Medulla oblongata (tissue), 1 donor: Measurements from ENCODE around the gene CDHR2.
A peak's percentile ranks its signal among the peaks of the same experiment; 100 is the strongest.
"Not testable (repeated sequence)": the region's sequence is repeated elsewhere in the genome, so short reads cannot be mapped to it uniquely, and the experiment has no call there.

Source experiments
- DNase-seq: peaks from one replicate; pipeline ENCODE4 v3.0.0-alpha.2; 2015; ENCODE audit errors: extremely low spot score

CDHR2 gene

DNA sequence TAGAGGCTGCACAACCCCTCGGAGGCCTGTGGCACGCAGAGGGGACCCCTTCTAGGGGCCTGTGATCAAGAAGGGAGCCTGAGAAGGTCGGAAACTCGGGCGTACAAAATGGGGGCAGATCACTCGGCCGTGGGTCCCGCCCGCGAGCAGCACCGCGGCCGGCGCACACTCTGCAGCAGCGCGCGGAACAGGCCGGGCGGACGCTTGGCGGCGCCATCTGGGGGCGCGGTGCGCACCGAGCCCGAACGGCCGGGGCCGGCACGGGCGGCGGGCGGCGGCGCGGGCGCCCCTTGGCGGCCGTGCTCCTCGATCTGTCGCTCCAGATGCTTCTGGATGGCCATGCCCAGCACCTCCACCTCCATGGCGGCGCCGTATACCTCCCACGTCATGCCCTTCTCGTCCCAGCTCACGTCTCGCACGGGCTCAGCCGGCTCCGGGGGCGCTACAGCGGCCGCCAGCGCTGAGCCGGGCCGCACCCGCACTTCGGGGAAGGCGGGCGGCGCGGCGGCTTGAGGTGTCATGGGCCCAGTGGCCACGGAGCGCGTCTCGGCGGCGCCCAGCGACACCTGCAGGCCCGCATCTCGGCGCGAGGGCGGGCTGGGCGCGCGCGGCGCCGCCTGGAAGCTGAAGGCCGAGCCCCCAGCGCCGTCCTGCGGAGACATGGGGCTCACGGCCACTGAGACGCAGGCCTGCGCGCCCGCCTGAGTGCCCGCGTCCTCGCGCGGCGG lies 47.7 kb downstream of the CDHR2 start:
- DNase-seq, result no peak

DNA sequence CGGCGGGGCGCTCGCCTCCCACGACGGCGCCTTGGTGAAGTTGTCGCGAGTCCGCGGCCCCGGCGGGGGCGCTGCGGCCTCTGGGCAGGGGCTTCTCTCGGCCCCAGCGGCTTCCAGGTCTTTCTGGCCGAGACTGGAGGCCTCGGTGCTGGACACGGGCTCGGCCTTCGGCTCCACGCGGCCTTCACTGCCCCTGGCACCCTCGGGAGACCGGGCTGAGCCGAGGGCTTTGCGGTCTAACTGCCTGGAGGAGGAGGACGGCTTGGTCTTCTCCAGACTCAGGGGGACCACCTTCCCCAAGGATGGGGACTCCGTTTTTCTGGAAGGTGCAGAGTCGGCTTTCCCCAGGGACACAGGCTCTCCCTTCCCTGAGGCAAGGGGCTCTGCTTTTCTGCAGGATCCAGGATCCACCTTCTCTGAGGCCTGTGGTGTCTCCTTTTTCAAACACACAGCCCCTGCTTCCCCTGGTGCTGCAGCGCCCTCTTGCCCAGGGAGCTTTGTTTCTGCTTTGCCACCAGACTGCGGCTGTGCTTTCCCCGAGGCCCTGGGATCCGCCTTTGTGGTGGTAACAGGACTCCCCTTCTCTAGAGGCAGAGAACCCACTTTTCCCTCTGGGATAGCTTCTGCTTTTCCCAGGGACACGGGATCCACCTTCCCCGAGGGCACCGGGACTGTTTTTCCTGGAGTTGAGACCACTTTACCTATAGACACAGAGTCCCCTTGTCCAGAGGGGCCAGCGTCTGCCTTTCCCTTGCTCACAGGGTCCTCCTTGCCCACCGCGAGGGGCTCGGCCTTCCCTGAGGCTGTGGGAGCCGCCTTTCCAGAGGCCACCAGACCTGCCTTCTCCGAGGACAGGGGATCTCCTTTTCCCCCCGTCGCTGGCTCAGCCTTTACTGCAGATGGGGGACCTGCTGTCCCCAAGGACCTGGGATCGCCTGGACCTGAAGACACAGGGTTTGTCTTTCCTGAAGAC lies 48.6 kb downstream of the CDHR2 start:
- no peak for DNase-seq

DNA sequence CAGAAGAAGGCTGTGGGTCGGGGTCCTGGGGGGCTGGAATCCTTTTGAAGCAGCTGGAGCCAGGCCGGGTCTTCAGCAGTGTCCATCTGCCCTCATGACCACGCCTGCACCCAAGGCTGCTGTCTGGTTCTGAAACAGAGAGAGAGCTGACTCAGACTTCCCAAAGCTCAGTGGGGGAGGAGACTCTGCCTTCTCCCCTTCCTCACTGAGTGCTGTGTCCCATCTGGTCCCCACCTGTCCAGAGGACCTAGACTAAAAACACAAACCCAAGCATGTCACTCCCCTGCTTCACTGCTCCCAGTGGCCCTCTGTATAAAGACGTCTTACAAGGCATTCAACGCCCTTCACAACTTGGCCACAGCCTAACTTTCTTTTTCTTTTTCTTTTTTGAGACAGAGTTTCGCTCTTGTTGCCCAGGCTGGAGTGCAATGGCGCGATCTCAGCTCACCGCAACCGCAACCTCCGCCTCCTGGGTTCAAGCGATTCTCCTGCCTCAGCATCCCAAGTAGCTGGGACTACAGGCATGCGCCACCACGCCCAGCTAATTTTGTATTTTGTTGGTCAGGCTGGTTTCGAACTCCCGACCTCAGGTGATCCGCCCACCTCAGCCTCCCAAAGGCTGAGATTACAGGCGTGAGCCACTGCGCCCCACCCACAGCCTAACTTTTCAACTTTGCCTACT lies 50.7 kb downstream of the CDHR2 start:
- not testable (repeated sequence) for DNase-seq

DNA sequence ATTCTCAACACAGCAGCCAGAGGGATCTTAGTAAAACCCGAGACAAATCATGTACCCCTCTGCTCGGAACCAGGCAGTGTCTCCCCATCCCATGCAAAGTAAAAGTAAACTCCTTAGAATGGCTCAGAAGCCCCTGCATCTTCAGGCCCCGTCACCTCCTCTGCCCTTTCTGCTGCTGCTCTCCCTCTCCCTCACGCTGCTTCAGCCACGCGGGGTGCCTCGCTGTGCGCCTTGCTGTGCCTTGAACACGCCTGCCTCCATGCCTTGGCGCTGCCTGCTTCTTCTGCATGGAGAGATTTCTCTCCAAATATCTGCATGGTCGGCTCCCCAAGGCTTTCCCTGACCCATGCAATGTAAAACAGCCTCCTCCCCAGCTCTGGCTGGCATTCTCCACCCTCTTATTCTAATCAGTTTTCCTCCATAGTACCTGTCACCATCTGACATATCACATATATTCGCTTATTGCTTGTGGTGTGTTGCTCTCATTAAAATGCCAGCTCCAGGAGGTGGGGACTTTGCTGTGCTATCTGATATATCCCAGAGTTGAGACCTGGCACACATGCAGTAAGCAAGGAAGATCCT lies 52.9 kb downstream of the CDHR2 start:
- no peak for DNase-seq

DNA sequence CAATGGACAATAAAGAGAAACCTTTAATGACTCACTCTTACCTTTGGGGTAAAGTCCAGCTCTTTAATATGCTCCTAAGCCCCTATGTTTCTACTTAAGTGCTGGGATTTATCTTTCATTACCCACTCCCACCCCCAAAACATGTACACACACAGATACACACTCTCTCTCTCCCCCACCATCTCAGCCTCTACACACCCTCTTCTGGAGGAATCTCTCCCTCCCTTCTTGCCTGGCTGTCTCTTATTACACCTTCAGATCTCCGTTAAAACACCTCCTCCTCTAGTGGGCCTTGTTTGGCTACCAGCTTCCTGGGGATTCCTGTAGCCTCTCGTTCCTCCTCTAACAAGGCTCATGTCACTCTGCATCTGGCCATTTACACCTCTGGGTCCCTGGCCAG lies 53.9 kb downstream of the CDHR2 start:
- DNase-seq, result no peak

DNA sequence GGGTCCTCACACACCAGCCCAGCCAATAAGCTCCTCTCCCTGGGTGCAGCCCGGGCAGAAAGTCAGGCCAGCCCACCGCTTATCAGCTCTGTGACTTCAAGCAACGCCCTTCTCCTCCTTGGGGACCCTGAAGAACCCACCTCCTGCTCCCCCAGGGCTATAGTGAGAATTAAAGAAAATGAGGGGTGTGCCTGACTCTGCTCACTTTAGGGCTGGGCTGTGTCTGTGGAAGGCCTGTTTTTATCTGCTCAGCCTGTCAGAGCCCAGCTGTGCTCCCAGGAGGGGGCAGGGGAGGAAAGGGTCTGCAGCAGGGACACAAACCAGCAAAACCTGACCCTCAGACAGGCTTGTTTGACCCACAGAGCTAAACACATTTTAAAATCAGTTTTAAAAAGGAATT lies 56.9 kb downstream of the CDHR2 start:
- no peak for DNase-seq

DNA sequence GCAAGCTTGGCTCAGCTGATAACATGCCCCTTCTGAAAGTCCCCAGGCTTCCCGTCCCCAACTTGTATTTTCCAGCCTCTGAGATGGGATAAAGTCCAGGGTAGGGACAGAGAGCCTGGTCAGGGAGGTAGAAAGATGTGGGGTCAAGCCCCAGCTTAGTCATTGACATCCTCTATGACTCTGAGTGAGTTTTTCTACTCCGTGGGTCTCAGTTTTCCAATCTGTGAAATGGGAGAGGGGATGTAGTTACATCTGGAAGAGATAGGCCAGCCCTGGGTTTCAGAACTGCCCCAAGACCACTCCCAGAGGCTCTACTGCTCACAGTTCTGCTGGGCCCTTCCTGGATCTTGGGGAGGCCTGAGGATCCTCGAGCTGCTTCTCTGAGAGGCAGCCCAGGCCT lies 57.7 kb downstream of the CDHR2 start:
- no peak for DNase-seq

DNA sequence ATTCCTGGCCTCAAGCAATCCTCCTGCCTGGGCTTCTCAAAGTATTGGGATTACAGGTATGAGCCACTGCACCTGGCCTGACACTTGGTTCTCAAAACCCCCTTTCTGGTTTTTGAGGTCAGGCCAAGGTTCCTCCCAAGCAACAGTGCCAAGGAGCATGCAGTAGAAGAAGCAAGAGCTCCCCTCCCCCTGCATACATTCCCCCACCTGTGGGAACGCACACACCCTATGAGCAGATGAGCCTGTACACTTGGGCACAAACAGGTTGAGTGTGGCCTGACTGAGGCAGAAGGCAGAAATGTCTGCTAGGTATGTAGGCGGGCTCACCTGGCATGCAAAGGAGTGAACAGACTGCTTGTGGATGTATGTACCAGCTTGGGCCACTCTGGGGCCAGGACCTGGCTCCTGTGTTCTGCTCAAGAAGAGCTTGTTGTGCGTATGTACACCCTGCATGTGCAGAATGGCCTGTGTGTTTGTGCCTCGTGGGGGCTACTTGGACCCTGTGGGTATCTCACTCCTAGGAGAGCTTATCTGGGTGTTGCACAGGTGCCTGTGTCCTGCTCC lies 59.1 kb downstream of the CDHR2 start:
- DNase-seq, result no peak

DNA sequence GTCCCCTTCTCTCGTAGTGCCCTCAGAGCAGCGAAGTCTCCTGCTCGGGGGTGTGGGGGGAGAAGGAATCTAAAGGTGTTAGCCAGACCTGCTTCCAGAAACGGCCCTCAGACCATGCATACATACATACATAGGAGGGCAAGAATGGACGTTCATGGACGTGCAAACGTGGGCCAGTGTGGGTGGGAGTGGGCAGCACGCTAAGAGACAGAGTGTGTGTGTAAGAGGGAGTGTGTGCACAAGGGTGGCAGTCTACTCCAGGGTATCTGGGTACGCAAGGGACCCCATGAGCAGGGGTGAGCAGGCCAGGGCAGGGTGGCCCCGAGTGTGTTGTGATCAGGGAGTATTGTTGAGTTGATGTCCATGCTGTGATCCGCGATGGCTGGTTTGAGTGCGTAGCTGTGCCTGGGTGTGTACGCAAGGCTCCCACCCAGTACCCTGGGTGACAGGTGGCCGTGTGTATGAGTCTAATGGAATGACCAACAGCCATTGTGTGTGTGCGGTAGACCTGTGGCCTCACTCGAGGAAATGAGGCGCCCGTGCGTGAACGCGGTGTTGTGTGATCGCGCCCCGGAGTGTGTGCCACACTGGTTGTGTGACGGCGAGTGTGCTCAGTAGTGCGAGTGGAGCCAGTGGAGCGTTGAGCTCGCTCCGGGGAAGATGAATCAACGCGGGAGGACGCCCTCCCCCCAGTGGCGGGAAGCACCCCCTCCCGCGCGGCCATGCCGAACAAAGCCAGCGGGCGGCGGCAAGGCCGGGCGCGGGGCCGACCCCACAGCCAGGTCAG lies 60.0 kb downstream of the CDHR2 start:
- DNase-seq, result no peak

DNA sequence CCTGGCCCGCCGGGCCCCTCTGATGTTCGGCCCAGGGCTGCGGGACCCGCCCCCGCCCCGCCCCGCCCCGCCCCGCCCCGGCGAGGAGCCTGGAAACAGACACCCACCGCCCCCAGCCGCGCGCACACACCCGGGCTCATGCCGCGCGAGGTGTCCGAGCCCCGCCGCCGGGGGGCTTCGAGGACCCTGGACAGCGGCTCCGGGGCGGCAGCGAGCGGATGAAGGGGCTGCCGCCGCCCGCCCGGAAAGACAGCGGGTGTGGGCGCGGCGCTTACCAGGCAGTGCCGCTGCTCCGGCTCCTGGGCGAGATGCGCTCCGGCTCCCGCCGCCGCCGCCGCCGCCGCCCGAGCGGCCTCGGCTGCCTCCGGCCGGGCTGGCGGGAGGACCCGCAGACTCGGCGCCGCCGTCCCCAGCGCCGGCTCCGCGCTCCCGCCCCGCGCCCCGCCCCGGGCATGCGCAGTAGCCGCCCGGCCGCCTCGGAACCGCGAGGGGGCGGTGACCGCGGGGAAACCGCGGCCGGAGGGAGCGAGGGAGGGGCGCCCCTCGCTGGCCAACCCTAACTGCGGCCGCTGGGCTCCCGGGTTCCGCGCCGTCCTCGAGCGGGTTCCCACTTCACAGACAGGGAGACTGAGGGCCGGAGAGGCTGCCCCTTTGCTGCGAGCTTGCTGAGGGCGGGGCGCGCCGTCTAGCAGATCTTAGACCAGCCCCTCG lies 60.7 kb downstream of the CDHR2 start, which contains the start of gene GPRIN1:
Gene GPRIN1 (minus strand): TSS at position 433 of the 711 bp plus-strand sequence. CDS start 10,322 bp downstream, outside the sequence.
- DNase-seq, result peak; percentile 54

DNA sequence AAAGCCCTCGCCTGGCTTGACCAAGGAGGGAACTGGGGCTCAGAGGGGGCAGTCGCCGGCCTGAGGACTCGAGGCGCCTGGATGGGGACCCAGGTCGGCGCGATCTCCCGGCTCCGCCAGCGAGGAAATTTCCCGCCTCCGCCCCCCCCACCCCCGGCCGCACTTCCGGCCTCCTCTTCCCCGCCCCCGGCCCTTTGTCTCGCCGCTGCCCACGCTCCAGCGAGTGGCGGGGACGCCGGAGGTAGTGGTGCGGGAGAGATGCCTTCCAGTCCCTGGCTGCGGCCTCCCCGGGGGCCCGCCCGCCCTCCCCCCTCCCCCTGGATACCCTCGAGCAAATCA lies 61.3 kb downstream of the CDHR2 start:
- no peak for DNase-seq

DNA sequence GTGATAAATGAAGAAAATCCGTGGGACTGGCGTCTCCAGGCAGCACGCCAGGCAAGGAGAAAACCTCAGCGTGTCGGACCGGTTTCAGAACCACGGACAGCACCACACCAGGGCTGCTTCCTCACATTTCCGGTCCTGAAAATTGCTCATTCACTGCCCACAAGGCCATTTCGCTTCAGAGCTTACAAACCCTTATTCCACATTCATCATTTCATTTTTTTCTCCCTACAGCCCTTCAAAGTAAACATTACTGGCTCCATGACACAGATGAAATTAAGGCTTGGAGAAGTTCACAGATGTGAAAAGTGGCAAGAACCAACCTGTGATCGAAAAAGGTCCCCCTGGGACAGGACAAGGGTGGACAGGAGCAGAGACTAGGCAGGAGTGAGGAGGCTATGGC lies 62.3 kb downstream of the CDHR2 start:
- peak; percentile 64 for DNase-seq

DNA sequence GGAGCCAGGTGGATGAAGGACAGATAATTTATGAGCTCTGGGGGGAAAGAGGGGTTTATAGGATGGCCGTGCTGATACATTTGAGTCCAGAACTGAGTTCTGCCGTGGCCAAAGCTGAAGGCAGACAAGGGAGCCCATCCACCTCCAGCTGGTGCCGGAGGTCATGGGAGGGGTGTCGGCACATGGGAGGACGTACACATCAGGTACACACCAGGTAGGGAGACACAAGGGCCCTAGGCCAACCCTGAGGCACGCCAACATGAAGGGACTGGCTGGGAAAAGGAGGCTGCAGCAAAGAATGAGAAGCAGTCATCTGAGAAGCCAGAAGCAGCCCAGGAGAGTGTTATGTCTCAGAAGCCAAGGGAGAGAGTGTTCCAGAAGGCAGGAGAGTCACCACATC lies 62.9 kb downstream of the CDHR2 start:
- DNase-seq, result no peak

DNA sequence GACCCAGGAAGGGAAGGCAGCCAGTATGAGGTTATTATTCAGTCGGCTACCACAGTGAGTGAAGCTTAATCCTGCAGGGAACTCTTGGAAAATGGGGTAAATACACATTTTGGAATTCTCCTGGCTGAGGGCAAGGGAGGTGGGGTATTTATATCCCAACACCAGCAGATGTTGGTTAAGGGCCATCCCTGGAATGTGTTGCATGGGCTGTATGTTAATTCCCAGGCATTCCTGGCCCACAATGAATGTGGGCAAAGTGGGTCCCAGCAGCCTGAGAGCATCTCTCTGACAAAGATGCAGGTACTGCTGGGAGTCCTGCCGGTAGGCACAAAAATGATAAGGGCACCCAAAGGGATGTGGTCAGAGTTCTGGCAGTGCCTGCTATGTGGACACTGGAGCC lies 63.7 kb downstream of the CDHR2 start:
- no peak for DNase-seq

DNA sequence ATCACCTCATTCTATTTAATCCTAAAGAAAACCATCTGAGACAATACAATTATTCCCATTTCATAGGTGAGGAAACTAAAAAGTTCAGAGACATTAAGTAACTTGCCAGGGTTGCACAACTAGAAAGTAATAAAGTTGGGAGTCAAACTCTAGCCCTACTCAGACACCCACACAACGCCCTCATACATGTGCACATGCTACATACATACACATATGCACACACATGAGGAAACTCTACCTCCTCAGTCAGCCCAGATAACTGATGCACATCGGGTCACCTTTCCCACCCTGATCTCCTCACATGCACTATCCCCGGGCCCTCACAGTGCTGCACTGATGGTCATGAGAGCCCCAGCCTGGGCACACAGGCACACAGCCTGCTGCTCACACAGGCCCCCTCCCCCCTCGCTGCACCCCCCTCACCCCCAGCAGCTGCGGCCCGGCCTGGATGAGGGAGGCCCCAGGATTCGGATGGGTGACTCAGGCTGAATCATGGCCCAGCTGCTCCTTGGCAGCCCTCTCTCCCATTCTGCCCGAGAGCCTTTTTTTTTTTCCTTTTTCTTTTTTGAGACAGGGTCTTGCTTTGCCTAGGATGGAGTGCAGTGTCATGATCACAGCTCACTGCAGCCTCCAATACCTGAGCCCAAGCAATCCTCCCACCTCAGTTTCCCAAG lies 65.8 kb downstream of the CDHR2 start:
- no peak for DNase-seq

DNA sequence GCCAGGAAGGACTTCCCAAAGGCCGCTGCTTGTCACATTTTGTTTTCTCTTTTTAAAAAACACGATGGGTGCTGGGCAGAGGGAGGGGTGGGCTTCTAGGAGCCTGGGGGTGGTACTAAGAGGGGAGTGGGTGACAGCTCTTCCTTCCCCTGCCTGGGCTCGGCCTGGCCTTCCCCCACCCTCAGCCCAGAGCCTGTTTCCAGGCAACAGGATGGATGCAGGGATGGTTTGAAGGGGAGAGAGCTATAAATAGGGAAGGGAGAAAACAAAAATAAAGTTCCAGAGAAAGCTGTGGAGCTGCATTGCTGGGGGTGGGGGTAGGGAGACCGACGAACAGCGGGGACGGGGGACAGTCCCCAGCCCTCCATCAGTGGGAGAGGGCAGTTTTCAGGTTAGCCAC lies 67.4 kb downstream of the CDHR2 start:
- DNase-seq, result no peak

DNA sequence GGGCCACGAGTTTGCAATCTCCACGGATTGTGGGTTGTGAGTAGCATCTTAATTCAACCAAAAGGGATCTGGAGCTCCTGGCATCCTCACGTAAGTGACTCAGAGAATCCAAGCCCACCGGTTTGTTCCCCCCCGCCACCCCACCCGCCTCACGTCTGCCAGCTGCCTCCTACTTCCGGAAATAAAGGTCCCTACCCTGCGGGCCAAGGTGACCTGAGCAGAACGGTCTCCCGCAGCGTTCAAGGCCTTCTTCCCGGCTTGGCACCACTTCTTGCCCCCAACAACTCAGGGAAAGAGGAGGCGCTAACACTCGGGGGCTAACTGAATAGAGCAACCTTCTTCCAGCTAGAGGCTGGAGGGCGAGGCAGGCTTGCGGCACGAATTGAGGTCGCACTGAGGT lies 69.6 kb downstream of the CDHR2 start:
- DNase-seq, result no peak

DNA sequence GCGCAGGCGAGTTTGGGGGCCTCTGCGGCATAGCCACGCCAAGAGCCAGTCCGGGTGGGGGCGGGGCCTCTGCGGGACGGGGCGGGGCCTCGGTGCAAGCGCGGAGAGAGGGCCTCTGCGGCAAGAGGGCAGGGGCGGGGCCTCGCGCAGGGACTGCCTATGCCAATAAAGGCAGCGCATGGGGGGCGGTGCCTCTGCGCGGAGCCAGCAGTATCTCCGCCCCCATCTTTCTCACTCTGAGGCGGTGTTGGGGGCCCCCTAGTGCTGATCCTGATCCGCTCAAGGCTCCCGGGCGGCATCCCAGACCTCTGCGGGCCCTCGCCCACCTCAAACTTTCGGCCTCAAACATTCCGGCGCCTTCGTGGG lies 70.0 kb downstream of the CDHR2 start:
- DNase-seq, result peak; percentile 70

DNA sequence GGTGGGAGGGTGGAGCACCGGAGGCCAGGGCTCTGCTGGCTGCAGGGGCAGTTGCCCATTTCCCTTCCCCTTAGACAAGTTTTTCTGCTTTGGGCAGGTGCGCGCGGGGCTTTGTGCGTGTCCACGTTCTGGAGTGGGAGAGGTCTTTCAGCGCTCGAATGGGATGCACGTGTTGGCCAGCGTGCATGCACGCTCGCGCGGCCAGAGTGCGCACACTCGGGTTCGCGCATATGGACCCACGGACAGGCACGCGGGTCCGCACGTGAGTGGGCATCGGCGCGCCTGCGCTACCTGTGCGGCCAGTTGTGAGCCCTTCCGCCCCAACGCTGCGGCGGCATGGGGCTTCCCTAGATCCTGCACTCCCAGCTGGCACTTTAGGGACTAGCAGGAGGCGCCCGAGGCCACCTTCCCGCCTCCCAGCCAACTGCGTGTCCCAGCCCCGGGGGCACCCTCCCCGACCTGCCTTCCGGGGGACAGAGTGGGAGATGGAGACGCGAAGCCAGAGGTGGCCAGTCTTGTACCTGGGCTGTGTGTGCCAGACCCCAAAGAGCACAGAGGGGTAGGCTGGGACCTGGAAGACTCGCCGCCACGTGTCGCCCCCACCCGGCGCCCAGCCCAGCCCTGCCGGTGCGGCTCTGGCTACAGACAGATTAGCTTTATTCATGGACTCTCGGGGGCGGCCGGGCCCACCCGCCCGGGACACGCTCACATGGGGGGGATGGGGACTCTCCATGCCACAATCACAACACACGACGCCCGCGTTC lies 70.6 kb downstream of the CDHR2 start:
- DNase-seq, result no peak
